H1 (cell line): ENCODE results near the gene DNM1L.

Experiments used
- BCL11A ChIP-seq, 2 experiments: IDR thresholded peaks; one replicate each; pipeline ENCODE4 v1.6.1; 2011; ENCODE audit warnings: low read depth in 2 of 2, low read length in 2 of 2, mild to moderate bottlenecking in 2 of 2
- CHD7 ChIP-seq: fragments of 300-600 bp; sonication (generic); IDR thresholded peaks from 2 replicates; pipeline ENCODE4 v1.7.1; 2012; ENCODE audit warnings: low read length, moderate library complexity, mild to moderate bottlenecking, inconsistent platforms; ENCODE audit not compliant: insufficient replicate concordance
- CTCF ChIP-seq, 3 experiments: IDR thresholded peaks; 1 replicate in 2 of 3; 2 replicates in 1 of 3; pipeline versions ENCODE4 v1.5.1 to v1.6.1; 2011; ENCODE audit warnings: low read length in 3 of 3, mild to moderate bottlenecking in 3 of 3, inconsistent platforms in 2 of 3, low read depth in 1 of 3, moderate library complexity in 1 of 3; ENCODE audit not compliant: insufficient read depth in 1 of 3; ENCODE audit errors: control extremely low read depth in 1 of 3
- EZH2 ChIP-seq: fragments of 200-600 bp; sonication (generic); IDR thresholded peaks from 2 replicates; pipeline ENCODE4 v1.7.1; 2012; ENCODE audit warnings: low read depth, mild to moderate bottlenecking, moderate library complexity, low read length, inconsistent platforms; ENCODE audit not compliant: severe bottlenecking
- MAFK ChIP-seq: IDR thresholded peaks from 2 replicates; pipeline ENCODE4 v1.6.1; 2012; ENCODE audit warnings: low read depth, mild to moderate bottlenecking, improper control_type of control experiment, low read length
- POLR2AphosphoS5 ChIP-seq: IDR thresholded peaks from 2 replicates; pipeline ENCODE4 v1.6.1; 2011; ENCODE audit warnings: low read depth, low read length
- RAD21 ChIP-seq, 2 experiments: IDR thresholded peaks in 1 of 2; conservative IDR thresholded peaks in 1 of 2; 2 replicates each; pipeline ENCODE4 v1.6.1; 2011; ENCODE audit warnings: low read depth in 2 of 2, low read length in 2 of 2, improper control_type of control experiment in 1 of 2, inconsistent platforms in 1 of 2, mild to moderate bottlenecking in 1 of 2, moderate library complexity in 1 of 2
- SP1 ChIP-seq: IDR thresholded peaks from 2 replicates; pipeline ENCODE4 v1.6.1; 2011; ENCODE audit warnings: low read depth, low read length
- SUZ12 ChIP-seq: fragments of 200-600 bp; sonication (generic); IDR thresholded peaks from 2 replicates; pipeline ENCODE4 v1.6.1; 2012; ENCODE audit warnings: mild to moderate bottlenecking, inconsistent platforms, low read length, moderate library complexity, mixed read lengths
- TCF12 ChIP-seq: IDR thresholded peaks from 2 replicates; pipeline ENCODE4 v1.6.1; 2011; ENCODE audit warnings: low read depth, mild to moderate bottlenecking, low read length
- ZNF274 ChIP-seq: IDR thresholded peaks from 2 replicates; pipeline ENCODE4 v1.7.0; 2012; ENCODE audit warnings: low read length, borderline replicate concordance; ENCODE audit errors: extremely low read depth

GRCh38 chr12:32669584-32669983, 9.5 kb upstream of the DNM1L start:
- TF ChIP-seq POLR2AphosphoS5 (no peak), CTCF (IDR thresholded peaks at IDR 0.05; ENCODE audit: control extremely low read depth in 1 of 3, insufficient read depth in 1 of 3, low read depth in 1 of 3, low read length in 3 of 3) (no peak), SUZ12 (no peak), SP1 (no peak), EZH2 (no peak), CHD7 (no peak), TCF12 (no peak), RAD21 (IDR thresholded peaks at IDR 0.05 in 1 of 2, conservative IDR thresholded peaks at IDR 0.05 in 1 of 2; ENCODE audit: low read depth in 2 of 2, low read length in 2 of 2) (no peak), BCL11A (IDR thresholded peaks at IDR 0.05; ENCODE audit: low read depth in 2 of 2, low read length in 2 of 2) (no peak), MAFK (no peak), ZNF274 (no peak)
